Measurements from ENCODE around the gene LARGE1.

The LARGE1 gene

GRCh38 chr22:33600595-33600994 is 319.7 kb downstream of the LARGE1 start:
- Mint-ChIP-seq H3K4me3 (no peak overlapping the region), H3K36me3 (ENCODE audit: low read depth) (peaks cover 22% of the 10 kb centered on the region), H3K27ac (no peak overlapping the region), H3K9me3 (no peaks in the 10 kb centered on the region), H3K4me1 (peaks cover 2% of the 10 kb centered on the region), H3K27me3 (ENCODE audit: low read depth) (no peaks in the 10 kb centered on the region)
- TF ChIP-seq, protein P1, sequence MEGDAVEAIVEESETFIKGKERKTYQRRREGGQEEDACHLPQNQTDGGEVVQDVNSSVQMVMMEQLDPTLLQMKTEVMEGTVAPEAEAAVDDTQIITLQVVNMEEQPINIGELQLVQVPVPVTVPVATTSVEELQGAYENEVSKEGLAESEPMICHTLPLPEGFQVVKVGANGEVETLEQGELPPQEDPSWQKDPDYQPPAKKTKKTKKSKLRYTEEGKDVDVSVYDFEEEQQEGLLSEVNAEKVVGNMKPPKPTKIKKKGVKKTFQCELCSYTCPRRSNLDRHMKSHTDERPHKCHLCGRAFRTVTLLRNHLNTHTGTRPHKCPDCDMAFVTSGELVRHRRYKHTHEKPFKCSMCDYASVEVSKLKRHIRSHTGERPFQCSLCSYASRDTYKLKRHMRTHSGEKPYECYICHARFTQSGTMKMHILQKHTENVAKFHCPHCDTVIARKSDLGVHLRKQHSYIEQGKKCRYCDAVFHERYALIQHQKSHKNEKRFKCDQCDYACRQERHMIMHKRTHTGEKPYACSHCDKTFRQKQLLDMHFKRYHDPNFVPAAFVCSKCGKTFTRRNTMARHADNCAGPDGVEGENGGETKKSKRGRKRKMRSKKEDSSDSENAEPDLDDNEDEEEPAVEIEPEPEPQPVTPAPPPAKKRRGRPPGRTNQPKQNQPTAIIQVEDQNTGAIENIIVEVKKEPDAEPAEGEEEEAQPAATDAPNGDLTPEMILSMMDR (IDR thresholded peaks at IDR 0.05; ENCODE audit: unreplicated experiment in 3 of 3) = no peak

- no peaks in the 10 kb centered on the region for H3K4me1 Mint-ChIP-seq
- no peak overlapping the region for H3K4me3 Mint-ChIP-seq
- TF ChIP-seq, protein P1 (IDR thresholded peaks at IDR 0.05; ENCODE audit: unreplicated experiment in 3 of 3) = no peak
- peaks cover 22% of the 10 kb centered on the region for H3K36me3 Mint-ChIP-seq (ENCODE audit: low read depth)
- H3K9me3 Mint-ChIP-seq = no peaks in the 10 kb centered on the region
- H3K27me3 Mint-ChIP-seq (ENCODE audit: low read depth) = no peaks in the 10 kb centered on the region
- H3K27ac Mint-ChIP-seq = no peak overlapping the region
Observed at GRCh38 chr22:33600113-33600512, 320.2 kb downstream of the LARGE1 start.

DNA sequence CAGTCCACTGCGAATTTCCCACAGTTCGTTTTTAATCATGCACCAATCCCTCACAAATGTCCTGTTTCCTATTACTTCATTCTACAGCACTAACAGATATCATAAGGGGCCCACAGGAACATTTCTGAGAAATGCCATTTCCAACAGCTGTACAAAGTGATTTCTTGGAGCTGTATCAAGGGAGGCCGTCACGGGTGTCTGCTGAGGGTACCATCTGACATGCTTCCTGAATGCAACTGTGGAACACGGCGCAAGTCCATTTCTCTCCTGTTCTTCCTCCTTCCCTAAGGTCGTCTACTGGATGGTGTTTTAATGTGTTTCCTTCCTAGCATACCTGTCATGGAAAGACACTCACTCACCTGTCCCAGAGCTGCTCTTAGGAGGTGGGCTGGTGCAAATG is 320.7 kb downstream of the LARGE1 start:
- H3K27ac Mint-ChIP-seq = no peak overlapping the region
- TF ChIP-seq, protein P1 (IDR thresholded peaks at IDR 0.05; ENCODE audit: unreplicated experiment in 3 of 3) = no peak
- H3K4me3 Mint-ChIP-seq = no peak overlapping the region
- H3K9me3 Mint-ChIP-seq = no peaks in the 10 kb centered on the region
- no peaks in the 10 kb centered on the region for H3K4me1 Mint-ChIP-seq
- no peaks in the 10 kb centered on the region for H3K27me3 Mint-ChIP-seq (ENCODE audit: low read depth)
- H3K36me3 Mint-ChIP-seq (ENCODE audit: low read depth) = peaks cover 22% of the 10 kb centered on the region

GRCh38 chr22:33598821-33599220 is 321.5 kb downstream of the LARGE1 start:
- no peak overlapping the region for H3K4me3 Mint-ChIP-seq
- H3K36me3 Mint-ChIP-seq (ENCODE audit: low read depth) = peaks cover 17% of the 10 kb centered on the region

GRCh38 chr22:33597274-33597985 is 322.8 kb downstream of the LARGE1 start:
- TF ChIP-seq, protein P1 (IDR thresholded peaks at IDR 0.05; ENCODE audit: unreplicated experiment in 3 of 3) = no peak
- Mint-ChIP-seq H3K36me3 (ENCODE audit: low read depth) (peaks cover 17% of the 10 kb centered on the region), H3K27me3 (ENCODE audit: low read depth) (no peaks in the 10 kb centered on the region), H3K4me1 (no peaks in the 10 kb centered on the region), H3K4me3 (no peak overlapping the region), H3K27ac (no peak overlapping the region), H3K9me3 (no peaks in the 10 kb centered on the region)

More at GRCh38 chr22:33598821-33599220, 321.5 kb downstream of the LARGE1 start:
- H3K9me3 Mint-ChIP-seq = no peaks in the 10 kb centered on the region
- TF ChIP-seq, protein P1 (IDR thresholded peaks at IDR 0.05; ENCODE audit: unreplicated experiment in 3 of 3) = no peak
- no peak overlapping the region for H3K27ac Mint-ChIP-seq
- H3K27me3 Mint-ChIP-seq (ENCODE audit: low read depth) = no peaks in the 10 kb centered on the region
- no peaks in the 10 kb centered on the region for H3K4me1 Mint-ChIP-seq

GRCh38 chr22:33593818-33594217 is 326.5 kb downstream of the LARGE1 start:
- Mint-ChIP-seq H3K27me3 (ENCODE audit: low read depth) (no peaks in the 10 kb centered on the region), H3K4me1 (no peaks in the 10 kb centered on the region)
- TF ChIP-seq, protein P1 (IDR thresholded peaks at IDR 0.05; ENCODE audit: unreplicated experiment in 3 of 3) = no peak

More at GRCh38 chr22:33593818-33594217, 326.5 kb downstream of the LARGE1 start:
- Mint-ChIP-seq H3K36me3 (ENCODE audit: low read depth) (peaks cover 5% of the 10 kb centered on the region), H3K4me3 (no peak overlapping the region), H3K27ac (no peak overlapping the region), H3K9me3 (no peaks in the 10 kb centered on the region)

Measured in nephron (organoid).